Esophagus squamous epithelium (tissue), 4 donors: Measurements from ENCODE around the gene NEDD4L.

ENCODE experiments used
- POLR2A ChIP-seq, 4 donors: fragments of 450-650 bp; IDR thresholded peaks; one replicate each; pipeline ENCODE4 v1.6.1; 2017; ENCODE audit warnings: antibody characterized with exemption in 4 of 4, mild to moderate bottlenecking in 4 of 4, moderate library complexity in 3 of 4
- TF ChIP-seq, protein P1 (sequence below), 6 experiments: fragments of 450-650 bp in 4 of 6; fragments of 200-600 bp in 2 of 6; sonication (generic) in 2 of 6; IDR thresholded peaks; one replicate each; pipeline ENCODE4 v1.5.1; 2016 to 2019; ENCODE audit warnings: antibody characterized with exemption in 6 of 6, mild to moderate bottlenecking in 4 of 6, moderate library complexity in 4 of 6

GRCh38 chr18:58157237-58157636, 113.2 kb downstream of the NEDD4L start:
- TF ChIP-seq, protein P1, sequence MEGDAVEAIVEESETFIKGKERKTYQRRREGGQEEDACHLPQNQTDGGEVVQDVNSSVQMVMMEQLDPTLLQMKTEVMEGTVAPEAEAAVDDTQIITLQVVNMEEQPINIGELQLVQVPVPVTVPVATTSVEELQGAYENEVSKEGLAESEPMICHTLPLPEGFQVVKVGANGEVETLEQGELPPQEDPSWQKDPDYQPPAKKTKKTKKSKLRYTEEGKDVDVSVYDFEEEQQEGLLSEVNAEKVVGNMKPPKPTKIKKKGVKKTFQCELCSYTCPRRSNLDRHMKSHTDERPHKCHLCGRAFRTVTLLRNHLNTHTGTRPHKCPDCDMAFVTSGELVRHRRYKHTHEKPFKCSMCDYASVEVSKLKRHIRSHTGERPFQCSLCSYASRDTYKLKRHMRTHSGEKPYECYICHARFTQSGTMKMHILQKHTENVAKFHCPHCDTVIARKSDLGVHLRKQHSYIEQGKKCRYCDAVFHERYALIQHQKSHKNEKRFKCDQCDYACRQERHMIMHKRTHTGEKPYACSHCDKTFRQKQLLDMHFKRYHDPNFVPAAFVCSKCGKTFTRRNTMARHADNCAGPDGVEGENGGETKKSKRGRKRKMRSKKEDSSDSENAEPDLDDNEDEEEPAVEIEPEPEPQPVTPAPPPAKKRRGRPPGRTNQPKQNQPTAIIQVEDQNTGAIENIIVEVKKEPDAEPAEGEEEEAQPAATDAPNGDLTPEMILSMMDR (IDR thresholded peaks at IDR 0.05) = no peak
- TF ChIP-seq POLR2A (IDR thresholded peaks at IDR 0.05) = no peak
